Activated CD4-positive, alpha-beta T cell treated with anti-CD3 and anti-CD28 coated beads for 4 hours (primary cell): ENCODE measurements around the gene CD109.
"Not testable (repeated sequence)": the region's sequence is repeated elsewhere in the genome, so short reads cannot be mapped to it uniquely, and the experiment has no call there.

Experiments used
- DNase-seq, 2 donors: peaks; one replicate each; pipeline ENCODE4 v3.0.0-alpha.2; 2020

The CD109 gene

GRCh38 chr6:73688351-73688750 is 7.7 kb upstream of the CD109 start:
- no peak for DNase-seq

- DNase-seq: no peak
Measured at GRCh38 chr6:73690056-73690455, 5.9 kb upstream of the CD109 start.

GRCh38 chr6:73691512-73691911 is 4.5 kb upstream of the CD109 start:
- DNase-seq: no peak

- no peak for DNase-seq
Measured at GRCh38 chr6:73694711-73695411, 1.1 kb upstream of the CD109 start.

GRCh38 chr6:73696966-73697655 is 1.1 kb downstream of the CD109 start:
- no peak for DNase-seq

- no peak for DNase-seq
Measured at GRCh38 chr6:73699676-73700459, 3.9 kb downstream of the CD109 start.

GRCh38 chr6:73702444-73702843 is 6.4 kb downstream of the CD109 start:
- DNase-seq: no peak

- DNase-seq: no peak
Measured at GRCh38 chr6:73703466-73703865, 7.5 kb downstream of the CD109 start.

GRCh38 chr6:73704260-73704659 is 8.3 kb downstream of the CD109 start:
- DNase-seq: no peak

GRCh38 chr6:73704798-73705197 is 8.8 kb downstream of the CD109 start:
- no peak for DNase-seq

- DNase-seq: no peak
Measured at GRCh38 chr6:73706971-73707370, 11.0 kb downstream of the CD109 start.

GRCh38 chr6:73710470-73710869 is 14.5 kb downstream of the CD109 start:
- DNase-seq: no peak

GRCh38 chr6:73710948-73711347 is 14.9 kb downstream of the CD109 start:
- DNase-seq: no peak

- no peak for DNase-seq
Measured at GRCh38 chr6:73712535-73713173, 16.7 kb downstream of the CD109 start.

- DNase-seq: no peak
Measured at GRCh38 chr6:73713426-73714147, 17.6 kb downstream of the CD109 start.

GRCh38 chr6:73715111-73715508 is 19.1 kb downstream of the CD109 start:
- not testable (repeated sequence) for DNase-seq

GRCh38 chr6:73719046-73719445 is 23.0 kb downstream of the CD109 start:
- no peak for DNase-seq

GRCh38 chr6:73722318-73723060 is 26.5 kb downstream of the CD109 start:
- DNase-seq: no peak

- DNase-seq: not testable (repeated sequence)
Measured at GRCh38 chr6:73723480-73723879, 27.5 kb downstream of the CD109 start.

- DNase-seq: no peak
Measured at GRCh38 chr6:73724389-73724788, 28.4 kb downstream of the CD109 start.

GRCh38 chr6:73725192-73725591 is 29.2 kb downstream of the CD109 start:
- peak in 1 of 2 donors; percentile 13 for DNase-seq

GRCh38 chr6:73727114-73727513 is 31.1 kb downstream of the CD109 start:
- no peak for DNase-seq
